HepG2 (cell line): ENCODE data around the gene NFKB2. TPM values are rescaled to one million over a fixed set of nuclear protein-coding genes. Genes with fewer than 3 reads are reported as not detected.

Experiments used
- ATF7-NPFF ChIP-seq: sonication (generic); formaldehyde crosslinking; IDR thresholded peaks from 2 replicates; pipeline ENCODE4 v1.8.1; 2023; ENCODE audit warnings: mild to moderate bottlenecking, low read depth, missing genetic modification reagents, moderate library complexity
- EZH2 ChIP-seq: conservative IDR thresholded peaks from 2 replicates; pipeline ENCODE4 v1.6.1; 2012; ENCODE audit warnings: mild to moderate bottlenecking, low read depth, low read length, moderate library complexity
- ISX ChIP-seq: sonication (generic); formaldehyde crosslinking; conservative IDR thresholded peaks from 2 replicates; pipeline ENCODE4 v1.5.0; 2020; ENCODE audit warnings: missing genetic modification reagents
- MYC ChIP-seq: sonication (generic); formaldehyde crosslinking; IDR thresholded peaks from 2 replicates; pipeline ENCODE4 v1.9.0; 2021; ENCODE audit warnings: missing genetic modification reagents, borderline replicate concordance
- TMF1 ChIP-seq: sonication (generic); formaldehyde crosslinking; IDR thresholded peaks from 2 replicates; pipeline ENCODE4 v1.8.1; 2022; ENCODE audit warnings: low read depth, missing genetic modification reagents
- XBP1 ChIP-seq: sonication (generic); formaldehyde crosslinking; IDR thresholded peaks from 2 replicates; pipeline ENCODE4 v1.5.0; 2020; ENCODE audit warnings: missing genetic modification reagents
- YEATS4 ChIP-seq: sonication (generic); formaldehyde crosslinking; IDR thresholded peaks from 2 replicates; pipeline ENCODE4 v1.4.0; 2020; ENCODE audit warnings: missing genetic modification reagents, borderline replicate concordance
- ZFP36 ChIP-seq: fragments of 150-350 bp; IDR thresholded peaks from 2 replicates; pipeline ENCODE4 v1.6.1; 2018; ENCODE audit warnings: borderline replicate concordance, low read length, low read depth; ENCODE audit not compliant: partially characterized antibody
- ZFY ChIP-seq: sonication (generic); formaldehyde crosslinking; IDR thresholded peaks from 2 replicates; pipeline ENCODE4 v1.4.0; 2020; ENCODE audit warnings: missing genetic modification reagents
- ZFYVE20 ChIP-seq: sonication (generic); formaldehyde crosslinking; IDR thresholded peaks from 2 replicates; pipeline ENCODE4 v1.8.0; 2023; ENCODE audit warnings: low read depth, mild to moderate bottlenecking, moderate library complexity, missing genetic modification reagents, borderline replicate concordance
- ZNF101 ChIP-seq: sonication (generic); formaldehyde crosslinking; IDR thresholded peaks from 2 replicates; pipeline ENCODE4 v1.4.0; 2020; ENCODE audit warnings: mild to moderate bottlenecking, low read depth, missing genetic modification reagents, borderline replicate concordance
- ZNF224 ChIP-seq: sonication (generic); formaldehyde crosslinking; IDR thresholded peaks from 2 replicates; pipeline ENCODE4 v1.5.0; 2020; ENCODE audit warnings: mild to moderate bottlenecking, missing genetic modification reagents
- ZNF232 ChIP-seq: sonication (generic); formaldehyde crosslinking; IDR thresholded peaks from 2 replicates; pipeline ENCODE4 v1.4.0; 2020; ENCODE audit warnings: missing genetic modification reagents, borderline replicate concordance
- ZNF235 ChIP-seq: sonication (generic); formaldehyde crosslinking; IDR thresholded peaks from 2 replicates; pipeline ENCODE4 v1.8.1; 2023; ENCODE audit warnings: mild to moderate bottlenecking, missing genetic modification reagents, borderline replicate concordance
- ZNF281 ChIP-seq: sonication (generic); formaldehyde crosslinking; IDR thresholded peaks from 2 replicates; pipeline ENCODE4 v1.4.0; 2020; ENCODE audit warnings: missing genetic modification reagents, borderline replicate concordance
- ZNF547 ChIP-seq: sonication (generic); formaldehyde crosslinking; IDR thresholded peaks from 2 replicates; pipeline ENCODE4 v1.5.1; 2020; ENCODE audit warnings: mild to moderate bottlenecking, missing genetic modification reagents
- ZNF782 ChIP-seq: sonication (generic); formaldehyde crosslinking; IDR thresholded peaks from 2 replicates; pipeline ENCODE4 v1.4.0; 2020; ENCODE audit warnings: missing genetic modification reagents, mild to moderate bottlenecking, borderline replicate concordance
- ZNF784 ChIP-seq: sonication (generic); formaldehyde crosslinking; IDR thresholded peaks from 2 replicates; pipeline ENCODE4 v1.5.1; 2020; ENCODE audit warnings: missing genetic modification reagents, mild to moderate bottlenecking, borderline replicate concordance
- polyA plus RNA-seq, 8 experiments: library from polyadenylated mRNA; depleted of rRNA in 3 of 8; stranded (reverse) in 7 of 8; unstranded in 1 of 8; fragments of >200 nt; fragmentation: Illumina TruSeq in 4 of 8; extraction: Trizol in 4 of 8; gene quantifications; 2 replicates each; pipeline versions ENCODE4 v1.2.1 to v1.2.3, GENCODE V29; 2011 to 2016; ENCODE audit warnings: low read depth in 4 of 8, missing spikeins in 1 of 8, mixed read lengths in 1 of 8; ENCODE audit not compliant: insufficient read depth in 1 of 8
- total RNA-seq, 5 experiments: library from RNA; depleted of rRNA; stranded (reverse); fragments of >200 nt; fragmentation: Illumina TruSeq; extraction: Trizol; gene quantifications; 2 replicates each; pipeline ENCODE4 v1.2.3, GENCODE V29; 2016; ENCODE audit warnings: low read depth in 1 of 5
- TF ChIP-seq, protein P1 (sequence below): IDR thresholded peaks from 2 replicates; pipeline ENCODE4 v1.6.1; 2012; ENCODE audit warnings: inconsistent platforms
- TF ChIP-seq, protein P2 (sequence below): sonication (generic); formaldehyde crosslinking; conservative IDR thresholded peaks from 2 replicates; pipeline ENCODE4 v1.8.0; 2022; ENCODE audit warnings: low read depth, missing genetic modification reagents
- TF ChIP-seq, protein P3 (sequence below): sonication (generic); formaldehyde crosslinking; IDR thresholded peaks from 2 replicates; pipeline ENCODE4 v1.4.0; 2020; ENCODE audit warnings: mild to moderate bottlenecking, missing genetic modification reagents

Gene NFKB2
- total and polyA plus RNA-seq, 2 of the 13 experiments (the other 11 are each of a cell fraction or from before 2014, with no cell fraction given): 7.7 to 12.5 TPM

DNA sequence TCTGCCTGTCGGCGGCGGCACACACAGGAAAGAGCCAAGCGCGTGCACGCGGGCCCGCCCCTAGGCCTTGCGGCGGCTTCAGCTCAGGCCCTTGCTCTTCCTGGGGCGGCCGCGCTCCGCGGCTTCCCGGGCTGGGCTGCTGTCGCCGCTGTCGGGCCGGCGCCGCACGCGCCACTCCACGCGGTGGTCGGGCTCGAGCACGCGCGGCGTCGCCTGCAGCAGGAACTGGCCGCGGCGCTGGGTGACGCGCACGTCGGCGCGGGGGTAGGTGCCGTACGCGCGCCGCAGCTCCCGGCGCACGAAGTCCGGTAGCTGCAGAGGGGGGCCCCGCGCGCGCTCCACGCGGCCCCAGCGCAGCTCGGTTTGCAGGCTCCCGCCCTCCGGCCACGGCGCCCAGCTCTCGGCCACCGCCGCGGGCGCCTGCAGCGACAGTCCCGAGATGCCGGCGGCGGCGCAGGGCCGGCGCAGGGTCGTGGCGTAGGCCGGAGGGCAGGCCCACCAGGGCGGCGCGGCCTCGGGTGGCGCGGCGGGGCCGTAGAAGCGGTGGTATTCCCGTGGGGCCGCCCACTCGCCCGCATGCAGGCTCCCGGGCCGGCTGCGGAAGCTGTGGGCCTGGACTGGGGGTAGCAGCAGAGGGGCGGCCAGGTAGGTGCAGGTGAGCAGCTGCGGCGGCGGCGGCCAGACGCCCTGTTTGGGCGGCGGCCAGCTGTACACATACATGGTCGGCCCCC, 55.0 kb downstream of the NFKB2 start (continued):
- TF ChIP-seq, protein P1, sequence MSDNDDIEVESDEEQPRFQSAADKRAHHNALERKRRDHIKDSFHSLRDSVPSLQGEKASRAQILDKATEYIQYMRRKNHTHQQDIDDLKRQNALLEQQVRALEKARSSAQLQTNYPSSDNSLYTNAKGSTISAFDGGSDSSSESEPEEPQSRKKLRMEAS: peak; percentile 95
- TF ChIP-seq MYC (CRISPR knock-in tag) (peak; percentile 88), ZNF232 (CRISPR knock-in tag) (no peak), ZFYVE20 (peak; percentile 81; the same call in 1 of the 2 replicates), ISX (no peak), ZNF281 (CRISPR knock-in tag) (no peak), ATF7-NPFF (peak; percentile 89), EZH2 (no peak), ZNF782 (CRISPR knock-in tag) (peak; percentile 31; the same call in 1 of the 2 replicates), TMF1 (peak; percentile 79; the same call in 1 of the 2 replicates), ZNF101 (CRISPR knock-in tag) (no peak), YEATS4 (CRISPR knock-in tag) (peak; percentile 96), ZNF224 (CRISPR knock-in tag) (no peak), ZFP36 (no peak), XBP1 (CRISPR knock-in tag) (no peak), ZNF547 (CRISPR knock-in tag) (peak; percentile 68; the same call in 1 of the 2 replicates), ZNF784 (CRISPR knock-in tag) (peak; percentile 71; the same call in 1 of the 2 replicates), ZFY (CRISPR knock-in tag) (peak; percentile 89), ZNF235 (no peak)
- TF ChIP-seq, protein P2, sequence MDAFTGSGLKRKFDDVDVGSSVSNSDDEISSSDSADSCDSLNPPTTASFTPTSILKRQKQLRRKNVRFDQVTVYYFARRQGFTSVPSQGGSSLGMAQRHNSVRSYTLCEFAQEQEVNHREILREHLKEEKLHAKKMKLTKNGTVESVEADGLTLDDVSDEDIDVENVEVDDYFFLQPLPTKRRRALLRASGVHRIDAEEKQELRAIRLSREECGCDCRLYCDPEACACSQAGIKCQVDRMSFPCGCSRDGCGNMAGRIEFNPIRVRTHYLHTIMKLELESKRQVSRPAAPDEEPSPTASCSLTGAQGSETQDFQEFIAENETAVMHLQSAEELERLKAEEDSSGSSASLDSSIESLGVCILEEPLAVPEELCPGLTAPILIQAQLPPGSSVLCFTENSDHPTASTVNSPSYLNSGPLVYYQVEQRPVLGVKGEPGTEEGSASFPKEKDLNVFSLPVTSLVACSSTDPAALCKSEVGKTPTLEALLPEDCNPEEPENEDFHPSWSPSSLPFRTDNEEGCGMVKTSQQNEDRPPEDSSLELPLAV (CRISPR knock-in tag): no peak
- TF ChIP-seq, protein P3, sequence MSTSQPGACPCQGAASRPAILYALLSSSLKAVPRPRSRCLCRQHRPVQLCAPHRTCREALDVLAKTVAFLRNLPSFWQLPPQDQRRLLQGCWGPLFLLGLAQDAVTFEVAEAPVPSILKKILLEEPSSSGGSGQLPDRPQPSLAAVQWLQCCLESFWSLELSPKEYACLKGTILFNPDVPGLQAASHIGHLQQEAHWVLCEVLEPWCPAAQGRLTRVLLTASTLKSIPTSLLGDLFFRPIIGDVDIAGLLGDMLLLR (CRISPR knock-in tag): peak; percentile 76; the same call in 1 of the 2 replicates
